Mesenchymal stem cell (in vitro differentiated cells and primary cell): ENCODE measurements around the gene TMEM233.

ENCODE experiments used
- DNase-seq: peaks from one replicate; pipeline ENCODE4 v3.0.0-alpha.2; 2013
- H2AFZ ChIP-seq: one replicate; pipeline ENCODE4 v1.6.1; 2013; ENCODE audit warnings: low read depth, mild to moderate bottlenecking, control low read depth, inconsistent platforms, low read length, moderate library complexity
- H2AK5ac ChIP-seq: 2 replicates; pipeline ENCODE4 v1.6.1; 2013; ENCODE audit warnings: low read length, moderate library complexity, mild to moderate bottlenecking, inconsistent platforms; ENCODE audit not compliant: severe bottlenecking
- H2BK120ac ChIP-seq: one replicate; pipeline ENCODE4 v1.6.1; 2013; ENCODE audit warnings: low read depth, mild to moderate bottlenecking, inconsistent platforms, low read length, moderate library complexity
- H2BK12ac ChIP-seq, 2 experiments: one replicate each; pipeline ENCODE4 v1.6.1; 2013; ENCODE audit warnings: inconsistent platforms in 2 of 2, low read length in 2 of 2, mild to moderate bottlenecking in 2 of 2, moderate library complexity in 2 of 2, control low read depth in 1 of 2
- H2BK15ac ChIP-seq: one replicate; pipeline ENCODE4 v1.6.1; 2013; ENCODE audit warnings: mild to moderate bottlenecking, low read depth, inconsistent platforms; ENCODE audit not compliant: poor library complexity, severe bottlenecking
- H2BK5ac ChIP-seq: 2 replicates; pipeline ENCODE4 v1.6.1; 2013; ENCODE audit warnings: low read depth, mild to moderate bottlenecking, low read length, control low read depth, inconsistent platforms; ENCODE audit not compliant: poor library complexity, severe bottlenecking
- H3K14ac ChIP-seq, 2 experiments: one replicate each; pipeline ENCODE4 v1.6.1; 2013; ENCODE audit warnings: inconsistent platforms in 2 of 2, low read length in 2 of 2, control low read depth in 1 of 2, mild to moderate bottlenecking in 1 of 2, moderate library complexity in 1 of 2
- H3K18ac ChIP-seq, 2 experiments: one replicate each; pipeline ENCODE4 v1.6.1; 2013; ENCODE audit warnings: inconsistent platforms in 2 of 2, low read length in 2 of 2, control low read depth in 1 of 2, low read depth in 1 of 2, mild to moderate bottlenecking in 1 of 2
- H3K23ac ChIP-seq, 2 experiments: one replicate each; pipeline ENCODE4 v1.6.1; 2013; ENCODE audit warnings: inconsistent platforms in 2 of 2, low read length in 2 of 2, mild to moderate bottlenecking in 2 of 2, moderate library complexity in 2 of 2, control low read depth in 1 of 2
- H3K27ac ChIP-seq: 2 replicates; pipeline ENCODE4 v1.5.1; 2013; ENCODE audit warnings: mild to moderate bottlenecking, moderate library complexity, low read length, control low read depth, inconsistent platforms; ENCODE audit not compliant: poor library complexity, severe bottlenecking
- H3K27me3 ChIP-seq, 2 experiments: 2 replicates each; pipeline versions ENCODE4 v1.6.1 to v1.7.0; 2013; ENCODE audit warnings: low read length in 2 of 2, mild to moderate bottlenecking in 2 of 2, moderate library complexity in 2 of 2, control low read depth in 1 of 2, inconsistent platforms in 1 of 2; ENCODE audit not compliant: control insufficient read depth in 1 of 2, insufficient read depth in 1 of 2
- H3K36me3 ChIP-seq, 2 experiments: 2 replicates each; pipeline versions ENCODE4 v1.6.1 to v1.7.0; 2013; ENCODE audit warnings: low read length in 2 of 2, control low read depth in 1 of 2, inconsistent platforms in 1 of 2, low read depth in 1 of 2, mild to moderate bottlenecking in 1 of 2; ENCODE audit not compliant: insufficient read depth in 2 of 2, control insufficient read depth in 1 of 2
- H3K4ac ChIP-seq, 2 experiments: one replicate each; pipeline ENCODE4 v1.6.1; 2013; ENCODE audit warnings: inconsistent platforms in 2 of 2, low read length in 2 of 2, mild to moderate bottlenecking in 2 of 2, moderate library complexity in 2 of 2, control low read depth in 1 of 2, low read depth in 1 of 2
- H3K4me1 ChIP-seq: 2 replicates; pipeline ENCODE4 v1.6.1; 2013; ENCODE audit warnings: low read depth, low read length, control low read depth; ENCODE audit not compliant: control insufficient read depth, insufficient read depth
- H3K4me2 ChIP-seq: 2 replicates; pipeline ENCODE4 v1.6.1; 2013; ENCODE audit warnings: low read length, mild to moderate bottlenecking, inconsistent platforms; ENCODE audit not compliant: poor library complexity, severe bottlenecking
- H3K4me3 ChIP-seq, 2 experiments: 2 replicates each; pipeline versions ENCODE4 v1.5.1 to v1.7.0; 2013; ENCODE audit warnings: low read length in 2 of 2, mild to moderate bottlenecking in 2 of 2, control low read depth in 1 of 2, low read depth in 1 of 2; ENCODE audit not compliant: insufficient read depth in 1 of 2
- H3K79me1 ChIP-seq: replicated peaks from 2 replicates; pipeline ENCODE4 v1.6.1; 2013; ENCODE audit warnings: mild to moderate bottlenecking, control low read depth, low read length, inconsistent platforms; ENCODE audit not compliant: poor library complexity, severe bottlenecking
- H3K9ac ChIP-seq: 2 replicates; pipeline ENCODE4 v1.7.0; 2013; ENCODE audit warnings: mild to moderate bottlenecking, low read length, moderate library complexity
- H3K9me3 ChIP-seq: 2 replicates; pipeline ENCODE4 v1.7.0; 2013; ENCODE audit warnings: mild to moderate bottlenecking, low read length; ENCODE audit not compliant: control insufficient read depth
- H4K8ac ChIP-seq: one replicate; pipeline ENCODE4 v1.6.1; 2013; ENCODE audit warnings: inconsistent platforms, mild to moderate bottlenecking, low read length, moderate library complexity
- H4K91ac ChIP-seq: one replicate; pipeline ENCODE4 v1.6.1; 2013; ENCODE audit warnings: mild to moderate bottlenecking, low read length, inconsistent platforms
- WGBS: methylation state at CpG from one replicate; pipeline ENCODE4 v1.1.7; 2013; ENCODE audit warnings: mixed read lengths; 5-methylcytosine and 5-hydroxymethylcytosine counted together

TMEM233 gene

GRCh38 chr12:119644930-119645329 is 51.4 kb downstream of the TMEM233 start:
- DNase-seq: no peak
- Histone ChIP-seq H3K9me3 (no peaks in the 10 kb centered on the region), H3K4me2 (no peak overlapping the region), H3K9ac (no peak overlapping the region), H2BK120ac (no peak overlapping the region), H3K27me3 (no peaks in the 10 kb centered on the region), H2BK12ac (no peak overlapping the region), H3K18ac (no peak overlapping the region), H3K4ac (no peak overlapping the region), H2BK5ac (no peak overlapping the region), H3K4me1 (no peaks in the 10 kb centered on the region), H2AFZ (no peak overlapping the region), H3K14ac (no peak overlapping the region), H3K79me1 (no peaks in the 10 kb centered on the region), H3K23ac (no peak overlapping the region), H4K91ac (no peak overlapping the region), H3K27ac (no peak overlapping the region), H3K36me3 (no peaks in the 10 kb centered on the region), H3K4me3 (no peak overlapping the region), H2BK15ac (no peak overlapping the region), H2AK5ac (no peak overlapping the region), H4K8ac (no peak overlapping the region)
- WGBS: 65% methylated on average over 3 of the region's 3 CpGs

DNA sequence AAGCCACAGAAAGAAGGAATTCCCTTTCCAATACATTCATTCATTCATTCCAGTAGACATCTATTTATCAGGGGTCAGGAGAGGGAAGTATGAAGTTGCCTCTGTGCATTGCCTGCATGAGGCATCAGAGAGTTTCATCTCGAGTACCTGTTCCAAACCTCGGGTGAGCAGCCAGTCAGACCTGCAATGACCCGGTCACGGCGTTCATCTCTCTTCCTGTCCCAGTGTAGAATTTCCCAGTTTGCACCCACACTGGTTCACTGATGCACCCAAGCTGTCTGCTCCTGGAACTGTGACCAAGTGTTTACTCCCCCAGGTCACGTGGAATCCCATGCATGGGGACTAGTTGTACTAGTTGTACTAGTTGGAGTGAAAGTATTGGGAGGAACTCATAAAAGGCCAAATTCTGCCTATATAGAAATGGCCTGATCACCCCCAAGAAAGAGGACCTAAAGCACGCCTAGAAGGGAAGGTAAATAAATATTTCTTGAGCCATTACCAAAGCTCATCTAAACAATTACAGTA is 52.0 kb downstream of the TMEM233 start:
- no peak overlapping the region for H3K4me3 ChIP-seq
- H3K4ac ChIP-seq: no peak overlapping the region
- no peak overlapping the region for H4K8ac ChIP-seq
- H3K18ac ChIP-seq: no peak overlapping the region
- no peaks in the 10 kb centered on the region for H3K4me1 ChIP-seq
- no peak overlapping the region for H3K9ac ChIP-seq
- no peak overlapping the region for H3K23ac ChIP-seq
- no peaks in the 10 kb centered on the region for H3K79me1 ChIP-seq
- no peak overlapping the region for H3K14ac ChIP-seq
- WGBS: 84% methylated on average over 6 of the region's 7 CpGs
- H3K27ac ChIP-seq: no peak overlapping the region
- no peaks in the 10 kb centered on the region for H3K27me3 ChIP-seq
- H3K9me3 ChIP-seq: no peaks in the 10 kb centered on the region
- no peak overlapping the region for H2AK5ac ChIP-seq
- H2BK15ac ChIP-seq: no peak overlapping the region
- H2BK12ac ChIP-seq: no peak overlapping the region
- H2BK5ac ChIP-seq: no peak overlapping the region
- H3K4me2 ChIP-seq: no peak overlapping the region
- H2AFZ ChIP-seq: no peak overlapping the region
- H2BK120ac ChIP-seq: no peak overlapping the region
- DNase-seq: no peak
- no peaks in the 10 kb centered on the region for H3K36me3 ChIP-seq
- H4K91ac ChIP-seq: no peak overlapping the region

GRCh38 chr12:119649202-119649808 is 55.7 kb downstream of the TMEM233 start:
- Histone ChIP-seq H3K14ac (no peak overlapping the region), H3K4ac (no peak overlapping the region), H4K8ac (no peak overlapping the region), H2BK15ac (no peak overlapping the region), H3K23ac (no peak overlapping the region), H3K18ac (no peak overlapping the region), H3K79me1 (no peaks in the 10 kb centered on the region), H3K4me1 (no peaks in the 10 kb centered on the region), H3K27me3 (no peaks in the 10 kb centered on the region), H4K91ac (no peak overlapping the region), H3K9ac (no peak overlapping the region), H3K4me2 (no peak overlapping the region), H3K36me3 (no peaks in the 10 kb centered on the region), H2AK5ac (no peak overlapping the region), H3K9me3 (peaks cover 6% of the 10 kb centered on the region), H2BK120ac (no peak overlapping the region), H2AFZ (no peak overlapping the region), H3K27ac (no peak overlapping the region), H2BK5ac (no peak overlapping the region), H3K4me3 (no peak overlapping the region), H2BK12ac (no peak overlapping the region)
- WGBS: 73% methylated on average over 3 of the region's 4 CpGs
- DNase-seq: no peak

DNA sequence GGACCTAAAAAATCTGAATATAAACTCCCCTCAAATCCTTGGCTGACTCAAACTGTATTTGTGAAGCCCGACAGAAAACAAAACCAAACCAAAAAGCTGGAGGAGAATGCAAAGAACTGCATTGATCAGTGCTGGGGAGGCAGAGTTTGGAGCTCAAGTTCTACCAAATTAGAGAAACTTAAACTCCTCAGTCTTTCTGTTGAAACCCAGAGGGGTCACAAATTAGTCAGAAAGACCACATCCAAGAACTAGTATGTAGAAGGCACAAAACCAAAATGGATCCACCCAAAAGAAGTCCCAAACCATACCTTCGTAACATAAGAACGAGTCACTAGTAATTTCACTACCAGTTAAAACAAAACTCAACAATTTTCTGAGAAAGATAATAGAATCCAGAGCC is 59.1 kb downstream of the TMEM233 start:
- Histone ChIP-seq H3K4me2 (no peak overlapping the region), H3K36me3 (no peaks in the 10 kb centered on the region), H3K23ac (no peak overlapping the region), H4K91ac (no peak overlapping the region), H4K8ac (no peak overlapping the region), H2BK120ac (no peak overlapping the region), H3K27ac (no peak overlapping the region), H3K18ac (no peak overlapping the region), H2BK12ac (no peak overlapping the region), H2AK5ac (no peak overlapping the region), H3K79me1 (no peaks in the 10 kb centered on the region), H3K4me1 (no peaks in the 10 kb centered on the region), H3K4me3 (no peak overlapping the region), H2AFZ (no peak overlapping the region), H3K27me3 (no peaks in the 10 kb centered on the region), H2BK15ac (no peak overlapping the region), H2BK5ac (no peak overlapping the region), H3K9me3 (peaks cover 8% of the 10 kb centered on the region), H3K4ac (no peak overlapping the region), H3K9ac (no peak overlapping the region), H3K14ac (no peak overlapping the region)
- WGBS: 85% methylated on average over 2 of the region's 3 CpGs
- DNase-seq: no peak
